Hepatocyte (in vitro differentiated cells): ENCODE data around the gene SLC35G6.

ENCODE experiments used
- CTCF ChIP-seq: fragments of 200-600 bp; sonication (generic); IDR thresholded peaks from 2 replicates; pipeline ENCODE4 v1.5.1; 2016; ENCODE audit warnings: antibody characterized with exemption, mild to moderate bottlenecking; ENCODE audit not compliant: poor library complexity
- EZH2 ChIP-seq: fragments of 200-600 bp; sonication (generic); IDR thresholded peaks from 2 replicates; pipeline ENCODE4 v1.6.1; 2016; ENCODE audit warnings: antibody characterized with exemption, mild to moderate bottlenecking, borderline replicate concordance

- no peak for TF ChIP-seq EZH2
- TF ChIP-seq CTCF = no peak
These were observed 42.4 kb upstream of the SLC35G6 start for GRCh38 chr17:7438656-7439460.
